ENCODE results near the gene RNF144B. TPM values are rescaled to one million over a fixed set of nuclear protein-coding genes. Genes with fewer than 3 reads are reported as not detected.
A peak's percentile ranks its signal among the peaks of the same experiment; 100 is the strongest.

Gene RNF144B
- total and polyA plus RNA-seq, 8 donors, result 1.7 to 18.7 (median 6.1) TPM

GRCh38 chr6:18347021-18347577, 40.1 kb upstream of the RNF144B start:
- intact Hi-C loops (cut with DNase I), result no loop called here
- no peak overlapping the region for H3K4me3 ChIP-seq
- no peak for ATAC-seq
- no peaks in the 10 kb centered on the region for H3K9me3 ChIP-seq
- H3K4me1 ChIP-seq, result no peaks in the 10 kb centered on the region
- FAIRE-seq, result no peak
- H3K27ac ChIP-seq, result no peak overlapping the region
- H3K36me3 ChIP-seq, result no peaks in the 10 kb centered on the region
- WGBS, 2 donors, result 87 to 93% methylated on average over 4 of the region's 4 CpGs
- DNase-seq, result no peak
- TF ChIP-seq, protein P1, sequence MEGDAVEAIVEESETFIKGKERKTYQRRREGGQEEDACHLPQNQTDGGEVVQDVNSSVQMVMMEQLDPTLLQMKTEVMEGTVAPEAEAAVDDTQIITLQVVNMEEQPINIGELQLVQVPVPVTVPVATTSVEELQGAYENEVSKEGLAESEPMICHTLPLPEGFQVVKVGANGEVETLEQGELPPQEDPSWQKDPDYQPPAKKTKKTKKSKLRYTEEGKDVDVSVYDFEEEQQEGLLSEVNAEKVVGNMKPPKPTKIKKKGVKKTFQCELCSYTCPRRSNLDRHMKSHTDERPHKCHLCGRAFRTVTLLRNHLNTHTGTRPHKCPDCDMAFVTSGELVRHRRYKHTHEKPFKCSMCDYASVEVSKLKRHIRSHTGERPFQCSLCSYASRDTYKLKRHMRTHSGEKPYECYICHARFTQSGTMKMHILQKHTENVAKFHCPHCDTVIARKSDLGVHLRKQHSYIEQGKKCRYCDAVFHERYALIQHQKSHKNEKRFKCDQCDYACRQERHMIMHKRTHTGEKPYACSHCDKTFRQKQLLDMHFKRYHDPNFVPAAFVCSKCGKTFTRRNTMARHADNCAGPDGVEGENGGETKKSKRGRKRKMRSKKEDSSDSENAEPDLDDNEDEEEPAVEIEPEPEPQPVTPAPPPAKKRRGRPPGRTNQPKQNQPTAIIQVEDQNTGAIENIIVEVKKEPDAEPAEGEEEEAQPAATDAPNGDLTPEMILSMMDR (IDR thresholded peaks at IDR 0.05), result no peak
- no peaks in the 10 kb centered on the region for H3K27me3 ChIP-seq

DNA sequence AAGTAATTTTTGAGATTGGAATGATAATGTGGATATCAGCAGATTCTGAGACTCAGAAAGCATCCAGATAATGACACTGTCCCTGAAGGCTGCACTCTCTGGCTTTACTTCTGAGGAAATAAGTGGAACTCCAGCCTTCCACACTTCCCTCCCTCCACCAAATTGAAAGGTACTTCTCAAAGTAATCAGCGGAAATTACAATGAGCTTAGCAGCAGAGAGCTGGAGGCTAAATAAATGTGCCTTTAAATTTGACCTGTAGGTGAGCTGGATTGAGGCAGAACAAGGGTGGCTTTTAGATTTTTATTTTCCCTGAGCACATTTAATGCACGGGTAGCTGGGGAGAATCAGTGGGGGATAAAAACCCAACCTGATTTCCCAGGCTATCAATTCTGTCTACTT, 39.3 kb upstream of the RNF144B start:
- H3K9me3 ChIP-seq, result no peaks in the 10 kb centered on the region
- intact Hi-C loops (cut with DNase I), result no loop called here
- no peaks in the 10 kb centered on the region for H3K4me1 ChIP-seq
- 70 to 81% methylated on average over 2 of the region's 2 CpGs for WGBS, 2 donors
- no peak for FAIRE-seq
- no peak for DNase-seq
- H3K27ac ChIP-seq, result no peak overlapping the region
- TF ChIP-seq, protein P1 (IDR thresholded peaks at IDR 0.05), result no peak
- no peak for ATAC-seq
- no peaks in the 10 kb centered on the region for H3K27me3 ChIP-seq
- no peaks in the 10 kb centered on the region for H3K36me3 ChIP-seq
- no peak overlapping the region for H3K4me3 ChIP-seq

DNA sequence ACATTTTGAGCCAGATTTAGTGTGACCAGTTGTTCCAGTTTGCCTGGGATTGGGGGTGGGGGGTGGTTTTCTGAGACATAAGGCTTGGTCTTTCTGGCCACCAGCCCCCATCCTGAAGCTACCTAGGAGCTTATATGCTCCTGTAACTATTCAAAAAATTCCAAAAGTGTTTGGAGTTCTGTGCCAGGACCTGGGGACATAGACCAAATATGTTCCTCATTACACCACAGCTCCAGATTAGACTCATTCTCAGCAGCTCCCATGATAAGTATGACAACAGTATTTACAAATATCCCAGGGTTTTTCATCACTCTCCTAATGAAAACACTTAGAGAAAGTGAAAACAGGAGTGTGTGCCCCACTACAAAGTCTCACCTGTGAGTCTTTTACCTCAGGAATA, 37.8 kb upstream of the RNF144B start:
- intact Hi-C loops (cut with DNase I), result no loop called here

DNA sequence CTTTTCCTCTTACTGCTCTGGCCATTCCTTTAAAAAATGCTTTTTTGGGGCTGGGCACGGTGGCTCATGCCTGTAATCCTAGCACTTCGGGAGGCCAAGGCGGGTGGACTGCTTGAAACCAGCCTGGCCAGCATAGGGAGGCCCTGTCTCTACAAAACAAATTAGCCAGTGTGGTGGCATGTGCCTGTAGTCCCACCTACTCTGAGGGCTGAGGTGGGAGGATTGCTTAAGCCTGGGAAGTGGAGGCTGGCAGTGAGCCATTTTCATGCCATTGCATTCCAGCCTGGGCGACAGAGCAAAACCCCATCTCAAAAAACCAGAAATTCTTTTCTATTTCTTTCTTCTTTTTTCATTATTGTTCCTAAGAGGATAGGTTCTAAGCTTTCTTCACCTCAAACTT, 36.9 kb upstream of the RNF144B start:
- intact Hi-C loops (cut with DNase I), result no loop called here
- Histone ChIP-seq H3K27me3 (no peaks in the 10 kb centered on the region), H3K9me3 (no peaks in the 10 kb centered on the region), H3K4me3 (no peak overlapping the region), H3K27ac (no peak overlapping the region), H3K4me1 (no peaks in the 10 kb centered on the region), H3K36me3 (no peaks in the 10 kb centered on the region)
- 79 to 80% methylated on average over 4 of the region's 4 CpGs for WGBS, 2 donors
- peak in 1 of 4 donors; percentile 44 for ATAC-seq
- no peak for FAIRE-seq
- TF ChIP-seq, protein P1 (IDR thresholded peaks at IDR 0.05), result no peak
- no peak for DNase-seq

More for the DNA sequence above, 37.8 kb upstream of the RNF144B start:
- Histone ChIP-seq H3K27me3 (no peaks in the 10 kb centered on the region), H3K27ac (no peak overlapping the region), H3K4me1 (no peaks in the 10 kb centered on the region), H3K4me3 (no peak overlapping the region), H3K36me3 (no peaks in the 10 kb centered on the region), H3K9me3 (no peaks in the 10 kb centered on the region)
- TF ChIP-seq, protein P1 (IDR thresholded peaks at IDR 0.05), result no peak
- no peak for ATAC-seq
- FAIRE-seq, result no peak
- no peak for DNase-seq

GRCh38 chr6:18350712-18351111, 36.4 kb upstream of the RNF144B start:
- no peak for FAIRE-seq
- Histone ChIP-seq H3K4me1 (no peaks in the 10 kb centered on the region), H3K27ac (no peak overlapping the region), H3K36me3 (no peaks in the 10 kb centered on the region), H3K9me3 (no peaks in the 10 kb centered on the region), H3K4me3 (no peak overlapping the region), H3K27me3 (no peaks in the 10 kb centered on the region)
- intact Hi-C loops (cut with DNase I), result no loop called here
- 84 to 91% methylated on average over 3 of the region's 3 CpGs for WGBS, 2 donors
- TF ChIP-seq, protein P1 (IDR thresholded peaks at IDR 0.05), result no peak
- ATAC-seq, result peak in 1 of 4 donors; percentile 49
- DNase-seq, result no peak

Data from pancreas (tissue), 10 donors.